Liver (tissue), 9 donors: ENCODE data around the gene DDX24. TPM values are rescaled to one million over a fixed set of nuclear protein-coding genes. Genes with fewer than 3 reads are reported as not detected.
"Not testable (repeated sequence)": the region's sequence is repeated elsewhere in the genome, so short reads cannot be mapped to it uniquely, and the experiment has no call there.

Experiments
- DNase-seq: peaks from one replicate; pipeline ENCODE4 v3.0.0-alpha.2; 2017; ENCODE audit warnings: low spot score
- H3K27ac ChIP-seq, 2 donors: one replicate each; pipeline ENCODE4 v1.7.0; 2013; ENCODE audit warnings: inconsistent platforms in 2 of 2, low read length in 2 of 2, control low read depth in 1 of 2, low read depth in 1 of 2, mild to moderate bottlenecking in 1 of 2
- H3K27me3 ChIP-seq, 4 donors: one replicate each; pipeline versions ENCODE4 v1.6.1 to v1.7.0; 2013; ENCODE audit warnings: low read length in 3 of 4, inconsistent platforms in 1 of 4, mild to moderate bottlenecking in 1 of 4, moderate library complexity in 1 of 4; ENCODE audit not compliant: control insufficient read depth in 4 of 4, insufficient read depth in 4 of 4
- H3K36me3 ChIP-seq, 4 donors: one replicate each; pipeline versions ENCODE4 v1.6.1 to v1.7.0; 2013; ENCODE audit warnings: low read length in 3 of 4, mild to moderate bottlenecking in 3 of 4, low read depth in 1 of 4, moderate library complexity in 1 of 4; ENCODE audit not compliant: control insufficient read depth in 4 of 4, insufficient read depth in 3 of 4
- H3K4me1 ChIP-seq, 4 donors: one replicate each; pipeline versions ENCODE4 v1.6.1 to v1.7.0; 2013; ENCODE audit warnings: low read length in 3 of 4, mild to moderate bottlenecking in 3 of 4, moderate library complexity in 1 of 4; ENCODE audit not compliant: control insufficient read depth in 4 of 4, insufficient read depth in 4 of 4
- H3K4me3 ChIP-seq, 3 donors: one replicate each; pipeline versions ENCODE4 v1.6.1 to v1.7.0; 2013; ENCODE audit warnings: low read length in 3 of 3, control low read depth in 1 of 3, low read depth in 1 of 3, mild to moderate bottlenecking in 1 of 3
- H3K9ac ChIP-seq, 2 donors: one replicate each; pipeline ENCODE4 v1.7.0; 2013; ENCODE audit warnings: low read length in 2 of 2, mild to moderate bottlenecking in 2 of 2, moderate library complexity in 2 of 2, control low read depth in 1 of 2, low read depth in 1 of 2
- H3K9me3 ChIP-seq, 4 donors: one replicate each; pipeline versions ENCODE4 v1.6.1 to v1.7.0; 2013; ENCODE audit warnings: low read length in 3 of 4; ENCODE audit not compliant: control insufficient read depth in 4 of 4
- ATF3 ChIP-seq: IDR thresholded peaks from 2 replicates; pipeline ENCODE4 v1.6.1; 2016; ENCODE audit warnings: antibody characterized with exemption
- FOXA1 ChIP-seq: IDR thresholded peaks from 2 replicates; pipeline ENCODE4 v1.6.1; 2016; ENCODE audit warnings: antibody characterized with exemption
- FOXA2 ChIP-seq: IDR thresholded peaks from 2 replicates; pipeline ENCODE4 v1.6.1; 2016; ENCODE audit warnings: antibody characterized with exemption
- GABPA ChIP-seq, 2 donors: IDR thresholded peaks in 1 of 2; conservative IDR thresholded peaks in 1 of 2; 2 replicates each; pipeline ENCODE4 v1.6.1; 2016; ENCODE audit warnings: antibody characterized with exemption in 2 of 2, mild to moderate bottlenecking in 1 of 2, moderate library complexity in 1 of 2
- HNF4G ChIP-seq: IDR thresholded peaks from 2 replicates; pipeline ENCODE4 v1.6.1; 2016; ENCODE audit warnings: antibody characterized with exemption
- MAX ChIP-seq: IDR thresholded peaks from 2 replicates; pipeline ENCODE4 v1.6.1; 2016; ENCODE audit warnings: antibody characterized with exemption
- NR2F2 ChIP-seq: IDR thresholded peaks from 2 replicates; pipeline ENCODE4 v1.6.1; 2016; ENCODE audit warnings: antibody characterized with exemption
- REST ChIP-seq: IDR thresholded peaks from 2 replicates; pipeline ENCODE4 v1.6.1; 2016; ENCODE audit warnings: antibody characterized with exemption, mild to moderate bottlenecking
- RXRA ChIP-seq, 2 donors: IDR thresholded peaks; 2 replicates each; pipeline ENCODE4 v1.6.1; 2017 to 2018; ENCODE audit warnings: antibody characterized with exemption in 2 of 2, mild to moderate bottlenecking in 1 of 2
- SP1 ChIP-seq: IDR thresholded peaks from 2 replicates; pipeline ENCODE4 v1.6.1; 2018; ENCODE audit warnings: antibody characterized with exemption, mild to moderate bottlenecking
- TAF1 ChIP-seq: conservative IDR thresholded peaks from 2 replicates; pipeline ENCODE4 v1.6.1; 2016; ENCODE audit warnings: antibody characterized with exemption, mild to moderate bottlenecking
- WGBS: extraction: QIAGEN DNeasy Blood & Tissue Kit; methylation state at CpG from one replicate; pipeline ENCODE4 v1.1.7; 2013; 5-methylcytosine and 5-hydroxymethylcytosine counted together
- polyA plus RNA-seq, 2 donors: library from polyadenylated mRNA; stranded (reverse) in 1 of 2; unstranded in 1 of 2; fragments of 200-250 nt in 1 of 2; fragments of >200 nt in 1 of 2; fragmentation: Nextera tagmentation in 1 of 2; extraction: Ambion mirVana in 1 of 2; gene quantifications; one replicate each; pipeline versions ENCODE4 v1.2.1 to v1.2.3, GENCODE V29; 2013 to 2015
- total RNA-seq, 2 donors: library from RNA; depleted of rRNA; stranded (reverse); fragments of >200 nt; gene quantifications; one replicate each; pipeline ENCODE4 v1.2.3, GENCODE V29; 2014
- TF ChIP-seq, protein P1 (sequence below): fragments of 150-350 bp; IDR thresholded peaks from 2 replicates; pipeline ENCODE4 v1.5.1; 2017; ENCODE audit warnings: improper control_type of control experiment, low read depth, low read length; ENCODE audit not compliant: missing input control
- donor health status: healthy.
- donor health status: healthy.
- donor health status: healthy.
- donor health status: healthy.
- donor health status: healthy.

The DDX24 gene
- total and polyA plus RNA-seq, 4 donors, result 33.8 to 59.7 (median 47.8) TPM

GRCh38 chr14:94074534-94074933, 6.5 kb downstream of the DDX24 start (continued):
- TF ChIP-seq ATF3 (no peak), MAX (no peak), FOXA1 (no peak), NR2F2 (no peak), TAF1 (no peak), GABPA (IDR thresholded peaks at IDR 0.05 in 1 of 2, conservative IDR thresholded peaks at IDR 0.05 in 1 of 2) (no peak)
- TF ChIP-seq, protein P1, sequence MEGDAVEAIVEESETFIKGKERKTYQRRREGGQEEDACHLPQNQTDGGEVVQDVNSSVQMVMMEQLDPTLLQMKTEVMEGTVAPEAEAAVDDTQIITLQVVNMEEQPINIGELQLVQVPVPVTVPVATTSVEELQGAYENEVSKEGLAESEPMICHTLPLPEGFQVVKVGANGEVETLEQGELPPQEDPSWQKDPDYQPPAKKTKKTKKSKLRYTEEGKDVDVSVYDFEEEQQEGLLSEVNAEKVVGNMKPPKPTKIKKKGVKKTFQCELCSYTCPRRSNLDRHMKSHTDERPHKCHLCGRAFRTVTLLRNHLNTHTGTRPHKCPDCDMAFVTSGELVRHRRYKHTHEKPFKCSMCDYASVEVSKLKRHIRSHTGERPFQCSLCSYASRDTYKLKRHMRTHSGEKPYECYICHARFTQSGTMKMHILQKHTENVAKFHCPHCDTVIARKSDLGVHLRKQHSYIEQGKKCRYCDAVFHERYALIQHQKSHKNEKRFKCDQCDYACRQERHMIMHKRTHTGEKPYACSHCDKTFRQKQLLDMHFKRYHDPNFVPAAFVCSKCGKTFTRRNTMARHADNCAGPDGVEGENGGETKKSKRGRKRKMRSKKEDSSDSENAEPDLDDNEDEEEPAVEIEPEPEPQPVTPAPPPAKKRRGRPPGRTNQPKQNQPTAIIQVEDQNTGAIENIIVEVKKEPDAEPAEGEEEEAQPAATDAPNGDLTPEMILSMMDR, result no peak

DNA sequence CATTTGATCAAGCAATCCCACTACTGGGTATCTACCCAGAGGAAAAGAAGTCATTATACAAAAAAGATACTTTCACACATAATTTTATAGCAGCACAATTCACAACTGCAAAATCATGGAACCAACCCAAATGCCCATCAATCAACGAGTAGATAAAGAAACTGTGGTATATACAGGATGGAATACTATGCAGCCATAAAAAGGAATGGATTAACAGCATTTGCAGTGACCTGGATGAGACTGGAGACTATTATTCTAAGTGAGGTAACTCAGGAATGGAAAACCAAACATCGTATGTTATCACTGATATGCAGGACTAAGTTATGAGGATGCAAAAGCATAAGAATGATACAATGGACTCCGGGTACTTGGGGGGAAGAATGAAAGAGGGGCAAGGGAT, 8.9 kb downstream of the DDX24 start:
- Histone ChIP-seq H3K9me3 (peaks cover 0 to 17% (median 3%) of the 10 kb centered on the region in 4 donors), H3K36me3 (peaks cover 2 to 15% (median 8%) of the 10 kb centered on the region in 4 donors)
- H3K4me1 ChIP-seq, H3K4me3 ChIP-seq, H3K9ac ChIP-seq, DNase-seq, H3K27me3 ChIP-seq, H3K27ac ChIP-seq: not testable (repeated sequence)
- 96% methylated on average over 3 of the region's 3 CpGs for WGBS

DNA sequence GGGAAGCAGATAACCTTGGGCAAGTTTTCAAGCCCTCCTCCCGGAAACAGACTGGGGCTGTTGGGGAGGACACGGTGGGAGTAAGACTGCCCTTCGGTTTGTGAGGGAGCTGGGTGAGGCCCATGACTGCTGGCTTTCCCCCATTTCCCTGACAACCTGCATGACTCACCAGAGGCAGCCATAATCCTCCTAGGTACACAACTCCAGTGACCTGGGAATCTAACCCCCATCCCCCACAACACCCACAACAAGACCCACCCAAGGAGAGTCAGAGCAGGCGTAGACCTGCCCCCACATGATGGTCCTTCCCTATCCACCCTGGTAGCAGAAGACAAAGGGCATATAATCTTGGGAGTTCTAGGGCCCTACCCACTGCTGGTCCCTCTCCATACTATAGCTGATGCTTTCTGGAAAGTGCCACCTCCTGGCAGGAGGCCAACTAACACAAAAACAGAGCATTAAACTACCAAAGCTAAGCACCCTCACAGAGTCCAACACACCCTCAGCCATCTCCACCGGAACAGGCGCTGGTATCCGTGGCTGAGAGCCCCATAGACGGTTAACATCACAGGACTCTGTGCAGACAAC, 14.8 kb downstream of the DDX24 start:
- TF ChIP-seq MAX, result no peak
- TF ChIP-seq REST, result no peak
- no peak for TF ChIP-seq RXRA (IDR thresholded peaks at IDR 0.05)
- TF ChIP-seq ATF3, result no peak
- TF ChIP-seq TAF1, result no peak
- TF ChIP-seq FOXA1, result no peak
- no peak for TF ChIP-seq HNF4G
- no peak for TF ChIP-seq FOXA2
- no peak for TF ChIP-seq SP1
- TF ChIP-seq GABPA (IDR thresholded peaks at IDR 0.05 in 1 of 2, conservative IDR thresholded peaks at IDR 0.05 in 1 of 2), result no peak
- TF ChIP-seq, protein P1, result no peak
- DNase-seq, result no peak
- H3K27ac ChIP-seq, result peak overlapping the region in 1 of 2 donors; percentile 14
- H3K4me1 ChIP-seq, result peaks cover 0 to 10% (median 8%) of the 10 kb centered on the region in 4 donors
- H3K27me3 ChIP-seq, result no peaks in the 10 kb centered on the region
- 75% methylated on average over 8 of the region's 8 CpGs for WGBS
- H3K36me3 ChIP-seq, result peaks cover 4 to 16% (median 10%) of the 10 kb centered on the region in 4 donors
- H3K9me3 ChIP-seq, result no peaks in the 10 kb centered on the region
- no peak overlapping the region for H3K4me3 ChIP-seq
- H3K9ac ChIP-seq, result no peak overlapping the region
